Fibroblast of mammary gland (primary cell): Measurements from ENCODE around the gene ABHD2.
"Not testable (repeated sequence)": the region's sequence is repeated elsewhere in the genome, so short reads cannot be mapped to it uniquely, and the experiment has no call there.

Experiments used
- DNase-seq: peaks from one replicate; pipeline ENCODE4 v3.0.0-alpha.2; 2010; ENCODE audit warnings: low read depth
- H3K4me3 ChIP-seq: 2 replicates; pipeline ENCODE4 v1.5.1; 2011; ENCODE audit warnings: low read depth, mild to moderate bottlenecking, low read length, moderate library complexity; ENCODE audit not compliant: control insufficient read depth
- TF ChIP-seq, protein P1 (sequence below): conservative IDR thresholded peaks from 2 replicates; pipeline ENCODE4 v1.5.1; 2011; ENCODE audit warnings: low read depth, low read length, inconsistent platforms; ENCODE audit not compliant: control insufficient read depth, insufficient read depth

The ABHD2 gene

DNA sequence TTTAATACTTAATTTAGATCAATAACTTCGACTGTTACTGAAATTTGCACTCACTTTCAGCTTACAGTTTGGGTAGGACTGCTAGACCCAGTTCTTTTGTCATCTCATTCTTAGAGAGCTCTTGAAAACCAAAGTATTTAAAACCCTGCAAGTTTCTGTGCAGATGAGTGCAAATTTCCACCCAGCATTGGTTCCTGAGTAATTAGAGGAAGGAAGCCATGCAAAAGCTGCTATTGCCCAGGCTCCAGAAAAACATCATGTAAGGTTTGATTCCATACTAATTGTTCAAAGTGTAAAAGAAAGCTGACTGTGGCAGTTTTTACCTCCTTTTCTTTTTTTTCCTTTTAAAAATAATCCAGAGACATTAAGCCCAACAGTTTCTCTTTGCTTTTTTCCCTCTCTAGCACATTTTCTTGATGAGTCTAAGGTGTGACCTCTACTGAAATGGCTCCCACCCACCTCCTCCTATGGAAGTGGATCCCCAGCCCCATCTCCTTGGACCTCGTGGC, 30.3 kb downstream of the ABHD2 start:
- H3K4me3 ChIP-seq = no peak overlapping the region
- DNase-seq = no peak
- TF ChIP-seq, protein P1, sequence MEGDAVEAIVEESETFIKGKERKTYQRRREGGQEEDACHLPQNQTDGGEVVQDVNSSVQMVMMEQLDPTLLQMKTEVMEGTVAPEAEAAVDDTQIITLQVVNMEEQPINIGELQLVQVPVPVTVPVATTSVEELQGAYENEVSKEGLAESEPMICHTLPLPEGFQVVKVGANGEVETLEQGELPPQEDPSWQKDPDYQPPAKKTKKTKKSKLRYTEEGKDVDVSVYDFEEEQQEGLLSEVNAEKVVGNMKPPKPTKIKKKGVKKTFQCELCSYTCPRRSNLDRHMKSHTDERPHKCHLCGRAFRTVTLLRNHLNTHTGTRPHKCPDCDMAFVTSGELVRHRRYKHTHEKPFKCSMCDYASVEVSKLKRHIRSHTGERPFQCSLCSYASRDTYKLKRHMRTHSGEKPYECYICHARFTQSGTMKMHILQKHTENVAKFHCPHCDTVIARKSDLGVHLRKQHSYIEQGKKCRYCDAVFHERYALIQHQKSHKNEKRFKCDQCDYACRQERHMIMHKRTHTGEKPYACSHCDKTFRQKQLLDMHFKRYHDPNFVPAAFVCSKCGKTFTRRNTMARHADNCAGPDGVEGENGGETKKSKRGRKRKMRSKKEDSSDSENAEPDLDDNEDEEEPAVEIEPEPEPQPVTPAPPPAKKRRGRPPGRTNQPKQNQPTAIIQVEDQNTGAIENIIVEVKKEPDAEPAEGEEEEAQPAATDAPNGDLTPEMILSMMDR = no peak

DNA sequence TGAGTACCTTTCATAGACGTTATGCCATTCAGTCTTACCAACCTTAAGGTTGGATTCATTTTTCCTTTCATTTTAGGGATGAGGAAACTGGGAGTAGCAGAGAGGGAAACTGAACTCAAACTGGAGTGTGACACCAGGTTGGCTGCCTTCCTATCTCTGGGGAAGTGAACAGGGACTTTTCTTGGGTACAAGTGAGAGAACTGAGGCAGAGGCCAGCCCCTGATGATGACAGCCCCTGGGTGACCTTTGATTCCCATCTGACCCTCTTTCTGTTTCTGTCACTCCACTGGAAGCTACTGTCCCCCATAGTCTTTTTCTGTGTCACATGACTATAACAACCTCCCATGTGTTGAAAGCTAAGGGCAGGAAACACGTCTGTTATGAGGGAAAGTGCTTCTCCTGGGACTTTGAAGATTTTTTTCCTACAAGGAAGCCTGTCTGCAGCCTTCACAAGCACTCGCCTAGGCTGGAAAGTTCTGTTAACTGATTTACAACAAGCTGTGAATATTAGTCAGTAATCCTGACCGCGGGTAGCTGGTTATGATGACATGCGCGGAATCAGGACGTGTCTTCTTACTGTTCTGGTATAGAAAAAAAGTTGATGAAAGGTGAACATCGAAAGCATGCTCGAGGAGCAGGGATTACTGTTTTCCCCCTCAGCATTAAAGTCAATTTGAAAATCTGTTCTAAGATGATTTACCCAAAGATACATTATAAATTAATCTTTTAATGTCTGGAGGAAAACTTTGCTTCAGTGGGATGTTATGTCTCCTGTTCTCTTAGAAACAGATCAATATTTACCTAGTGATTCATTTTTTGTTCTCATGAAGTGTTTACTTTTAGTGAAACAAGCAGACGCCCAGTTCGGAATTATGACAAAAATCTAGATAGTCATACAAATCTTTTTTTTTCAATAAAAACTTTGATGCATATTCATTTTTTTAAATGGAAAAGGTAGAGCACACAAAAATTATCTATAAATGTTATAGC, 31.5 kb downstream of the ABHD2 start:
- peak; percentile 96 for DNase-seq
- H3K4me3 ChIP-seq = no peak overlapping the region
- TF ChIP-seq, protein P1 = no peak

DNA sequence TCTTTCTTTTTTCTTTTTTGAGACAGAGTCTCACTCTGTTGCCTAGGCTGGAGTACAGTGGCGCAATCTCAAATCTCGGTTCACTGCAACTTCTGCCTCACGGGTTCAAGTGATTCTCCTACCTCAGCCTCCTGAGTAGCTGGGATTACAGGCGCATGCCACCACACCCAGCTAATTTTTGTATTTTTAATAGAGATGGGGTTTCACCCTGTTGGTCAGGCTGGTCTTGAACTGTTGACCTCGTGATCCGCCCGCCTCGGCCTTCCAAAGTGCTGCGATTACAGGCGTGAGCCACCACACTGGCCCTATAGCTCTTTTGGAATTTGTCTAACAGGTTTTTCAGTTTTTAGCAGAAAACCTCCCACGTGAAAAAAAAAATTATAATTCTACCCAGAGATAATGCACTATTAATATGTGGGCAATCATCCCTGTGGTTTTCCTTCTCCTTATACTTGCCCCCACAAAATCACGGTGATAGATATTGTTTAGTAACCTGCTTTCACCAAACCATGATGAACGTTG, 32.3 kb downstream of the ABHD2 start:
- H3K4me3 ChIP-seq, DNase-seq: not testable (repeated sequence)

DNA sequence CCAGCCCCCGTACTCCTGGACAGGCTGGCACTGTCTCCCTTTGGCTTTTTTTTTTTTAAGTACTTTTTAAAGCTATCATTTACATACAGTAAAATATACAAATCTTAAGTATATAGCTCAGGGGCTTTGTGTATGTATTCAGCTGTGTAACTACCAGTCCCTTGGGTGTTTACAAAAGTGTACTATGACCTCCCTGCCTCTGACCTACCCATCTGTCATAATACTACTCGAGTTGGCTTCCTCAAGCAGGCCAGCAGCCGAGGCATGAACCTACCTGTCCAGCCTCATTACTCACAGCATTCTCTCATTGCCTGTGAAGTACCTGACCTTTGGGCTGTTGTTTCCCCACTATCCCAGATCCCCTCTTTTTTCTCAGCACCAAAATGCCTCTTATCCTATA, 33.2 kb downstream of the ABHD2 start:
- TF ChIP-seq, protein P1 = no peak
- peak; percentile 34 for DNase-seq
- no peak overlapping the region for H3K4me3 ChIP-seq

DNA sequence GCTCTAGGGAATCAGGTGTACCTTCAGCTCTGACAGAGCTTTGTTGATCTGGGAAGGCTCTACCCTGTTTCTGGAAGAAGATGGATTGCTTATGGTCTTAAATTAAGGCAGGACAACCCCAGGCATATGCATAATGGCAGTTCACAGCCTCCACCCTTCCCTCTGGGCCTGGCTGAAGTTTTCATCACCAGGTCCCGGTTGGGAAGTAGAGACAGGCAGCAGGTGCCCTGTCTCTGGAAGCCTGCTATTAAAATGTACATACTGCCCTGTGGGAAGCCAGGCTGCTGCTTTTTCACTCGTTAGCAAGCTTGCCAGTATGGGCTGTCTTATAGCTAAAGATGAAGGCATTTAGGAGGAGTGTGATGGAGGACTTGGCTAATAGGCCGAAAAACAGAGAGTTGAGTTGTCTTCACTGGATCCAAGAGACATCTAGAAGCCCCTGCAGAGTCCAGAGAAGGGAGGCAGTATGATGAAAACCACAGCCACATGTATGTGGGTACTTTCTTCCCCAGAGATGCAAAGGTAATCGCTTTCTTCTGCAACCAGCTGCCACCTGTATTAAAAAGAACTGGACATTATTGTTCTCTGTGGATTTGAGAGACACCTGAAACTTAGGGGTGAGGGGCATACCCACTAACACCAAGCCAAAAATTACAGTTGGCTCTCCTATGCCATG, 34.4 kb downstream of the ABHD2 start:
- no peak overlapping the region for H3K4me3 ChIP-seq
- TF ChIP-seq, protein P1 = no peak
- no peak for DNase-seq

DNA sequence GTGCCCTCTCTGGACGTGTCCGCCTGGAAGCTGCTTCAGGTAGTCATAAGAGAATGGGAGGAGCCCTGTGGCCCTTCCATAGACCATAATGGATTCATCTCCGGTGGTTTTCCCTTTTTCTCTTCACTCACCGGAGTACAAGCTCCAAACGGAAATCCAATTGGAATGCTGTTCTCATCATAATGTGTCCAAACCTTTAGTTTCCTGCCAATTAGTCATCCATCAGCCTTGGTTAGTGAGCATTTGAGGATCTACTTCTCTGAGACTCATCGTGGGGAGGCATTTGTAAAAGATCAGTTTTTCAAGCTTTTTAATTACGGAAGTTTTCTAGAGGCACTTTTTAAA, 34.9 kb downstream of the ABHD2 start:
- peak; percentile 85 for DNase-seq
- no peak overlapping the region for H3K4me3 ChIP-seq
- TF ChIP-seq, protein P1 = no peak

DNA sequence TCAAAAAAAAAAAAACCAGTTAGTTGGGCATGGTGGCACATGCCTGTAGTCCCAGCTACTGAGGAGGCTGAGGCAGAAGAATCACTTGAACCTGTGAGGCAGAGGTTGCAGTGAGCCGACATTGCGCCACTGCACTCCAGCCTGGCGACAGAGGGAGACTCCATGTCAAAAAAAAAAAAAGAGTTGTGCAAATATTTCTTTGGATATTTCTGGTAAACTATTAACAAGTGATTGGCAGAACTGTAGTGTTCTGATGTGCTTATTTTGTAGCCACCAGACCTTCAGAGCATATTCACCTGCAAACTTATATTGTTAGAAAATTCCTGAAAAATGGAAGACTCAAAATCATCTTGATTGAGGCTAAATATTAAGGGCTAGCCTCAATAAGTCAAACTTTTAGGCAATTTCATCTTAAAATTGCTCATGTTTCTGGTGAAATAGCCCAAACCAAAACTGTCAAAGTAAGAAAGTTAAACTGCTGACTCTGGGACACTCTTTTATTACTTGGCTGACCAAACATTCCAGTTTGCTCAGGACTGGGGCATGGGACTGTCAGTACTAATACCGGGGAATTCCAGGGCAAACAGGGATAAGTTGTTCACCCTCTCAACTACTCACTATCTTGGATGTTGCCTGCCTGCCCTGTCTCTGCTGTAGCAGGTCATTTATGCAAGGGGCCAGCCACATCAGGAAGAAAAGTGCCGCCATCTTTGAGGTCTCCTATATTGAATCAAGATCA, 37.0 kb downstream of the ABHD2 start:
- TF ChIP-seq, protein P1 = no peak
- DNase-seq = no peak
- no peak overlapping the region for H3K4me3 ChIP-seq
